Heart left ventricle (tissue), 13 donors: ENCODE measurements around the gene JCHAIN.
"Not testable (repeated sequence)": the region's sequence is repeated elsewhere in the genome, so short reads cannot be mapped to it uniquely, and the experiment has no call there.

Experiments
- POLR2A ChIP-seq, 2 donors: fragments of 450-650 bp; IDR thresholded peaks; one replicate each; pipeline ENCODE4 v1.6.1; 2017; ENCODE audit warnings: antibody characterized with exemption in 2 of 2, mild to moderate bottlenecking in 2 of 2, moderate library complexity in 2 of 2
- TF ChIP-seq, protein P1 (sequence below), 12 donors: fragments of 200-600 bp; sonication (generic) in 4 of 12; IDR thresholded peaks; one replicate each; pipeline versions ENCODE4 v1.5.0 to v1.8.0; 2018 to 2022; ENCODE audit warnings: antibody characterized with exemption in 12 of 12, mild to moderate bottlenecking in 5 of 12
- donor health status: ischemic (EF 13 %, LVEDD 7.1; RV severe dilation, severe dysfunction).
- donor health status: DM: no; HTN: yes; CAD: no.
- donor health status: DM: no; HTN: no; CAD: no.
- donor health status: ischemic (EF 25% LVEDD 6.9; RV normal size, moderate dysfunction).
- donor health status: ischemic (EF 25% LVEDD 5.7; RV mildly dilated, moderate dysfunction).
- donor health status: ischemic (EF 35%, LVEDD 5.7; RV mildly dilated, moderate dysfunction).
- donor health status: nonischemic (EF 11% LVEDD 7.7; RV severe dilation, severe dysfunction).
- donor health status: DM: yes; HTN: yes; CAD: no.
- donor health status: PGD.
- donor health status: ischemic (EF 29% LVEDD 5.4; RV normal size, mild dysfunction).
- donor health status: nonischemic (EF 23%, LVEDD 6.1; RV moderate dilation, normal function).

DNA sequence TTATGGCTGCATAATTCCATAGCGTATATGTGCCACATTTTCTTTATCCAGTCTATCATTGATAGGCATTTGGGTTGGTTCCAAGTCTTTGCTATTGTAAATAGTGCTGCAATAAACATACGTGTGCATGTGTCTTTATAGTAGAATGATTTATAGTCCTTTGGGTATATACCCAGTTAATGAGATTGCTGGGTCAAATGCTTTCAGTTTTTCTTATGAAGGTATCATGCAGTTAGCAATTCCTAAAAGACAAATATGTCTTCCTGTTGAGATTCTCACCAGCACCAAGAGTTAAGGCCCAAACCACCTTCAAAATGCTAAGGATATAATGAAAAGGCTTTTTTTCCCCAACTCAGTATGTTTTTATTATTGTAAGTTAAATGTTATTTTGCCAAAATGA, 36.3 kb upstream of the JCHAIN start:
- TF ChIP-seq, protein P1, sequence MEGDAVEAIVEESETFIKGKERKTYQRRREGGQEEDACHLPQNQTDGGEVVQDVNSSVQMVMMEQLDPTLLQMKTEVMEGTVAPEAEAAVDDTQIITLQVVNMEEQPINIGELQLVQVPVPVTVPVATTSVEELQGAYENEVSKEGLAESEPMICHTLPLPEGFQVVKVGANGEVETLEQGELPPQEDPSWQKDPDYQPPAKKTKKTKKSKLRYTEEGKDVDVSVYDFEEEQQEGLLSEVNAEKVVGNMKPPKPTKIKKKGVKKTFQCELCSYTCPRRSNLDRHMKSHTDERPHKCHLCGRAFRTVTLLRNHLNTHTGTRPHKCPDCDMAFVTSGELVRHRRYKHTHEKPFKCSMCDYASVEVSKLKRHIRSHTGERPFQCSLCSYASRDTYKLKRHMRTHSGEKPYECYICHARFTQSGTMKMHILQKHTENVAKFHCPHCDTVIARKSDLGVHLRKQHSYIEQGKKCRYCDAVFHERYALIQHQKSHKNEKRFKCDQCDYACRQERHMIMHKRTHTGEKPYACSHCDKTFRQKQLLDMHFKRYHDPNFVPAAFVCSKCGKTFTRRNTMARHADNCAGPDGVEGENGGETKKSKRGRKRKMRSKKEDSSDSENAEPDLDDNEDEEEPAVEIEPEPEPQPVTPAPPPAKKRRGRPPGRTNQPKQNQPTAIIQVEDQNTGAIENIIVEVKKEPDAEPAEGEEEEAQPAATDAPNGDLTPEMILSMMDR (IDR thresholded peaks at IDR 0.05) = not testable (repeated sequence)
- TF ChIP-seq POLR2A (IDR thresholded peaks at IDR 0.05) = not testable (repeated sequence)
